Trophoblast cell (in vitro differentiated cells and primary cell): ENCODE data around the gene FCHSD2.

ENCODE experiments used
- DNase-seq, 2 donors: peaks; one replicate each; pipeline ENCODE4 v3.0.0-alpha.2; 2016
- H2AFZ ChIP-seq: 2 replicates; pipeline ENCODE4 v1.6.1; 2013; ENCODE audit warnings: low read length, moderate library complexity, mild to moderate bottlenecking; ENCODE audit not compliant: insufficient read depth, poor library complexity
- H2AK5ac ChIP-seq: 2 replicates; pipeline ENCODE4 v1.6.1; 2013; ENCODE audit warnings: mild to moderate bottlenecking, low read length
- H2BK120ac ChIP-seq: 2 replicates; pipeline ENCODE4 v1.6.1; 2013; ENCODE audit warnings: low read length, mild to moderate bottlenecking, moderate library complexity; ENCODE audit not compliant: insufficient read depth, poor library complexity
- H2BK12ac ChIP-seq: 2 replicates; pipeline ENCODE4 v1.6.1; 2013; ENCODE audit warnings: mild to moderate bottlenecking, low read length, moderate library complexity
- H2BK5ac ChIP-seq: 2 replicates; pipeline ENCODE4 v1.6.1; 2013; ENCODE audit warnings: low read length, low read depth, moderate library complexity, mild to moderate bottlenecking; ENCODE audit not compliant: poor library complexity
- H3K14ac ChIP-seq: 2 replicates; pipeline ENCODE4 v1.6.1; 2013; ENCODE audit warnings: mild to moderate bottlenecking, low read length
- H3K18ac ChIP-seq: 2 replicates; pipeline ENCODE4 v1.6.1; 2013; ENCODE audit warnings: mild to moderate bottlenecking, low read length
- H3K23ac ChIP-seq: 2 replicates; pipeline ENCODE4 v1.6.1; 2013; ENCODE audit warnings: low read length
- H3K27ac ChIP-seq: 2 replicates; pipeline ENCODE4 v1.5.1; 2013; ENCODE audit warnings: low read depth, mild to moderate bottlenecking, inconsistent platforms, low read length, moderate library complexity
- H3K27me3 ChIP-seq: 2 replicates; pipeline ENCODE4 v1.6.1; 2013; ENCODE audit warnings: inconsistent platforms, mild to moderate bottlenecking, low read length, moderate library complexity; ENCODE audit not compliant: insufficient read depth
- H3K36me3 ChIP-seq, 2 experiments: 1 replicate in 1 of 2; 2 replicates in 1 of 2; pipeline ENCODE4 v1.6.1; 2013; ENCODE audit warnings: low read length in 2 of 2, mild to moderate bottlenecking in 2 of 2, moderate library complexity in 1 of 2; ENCODE audit not compliant: insufficient read depth in 2 of 2, control insufficient read depth in 1 of 2
- H3K4ac ChIP-seq: 2 replicates; pipeline ENCODE4 v1.6.1; 2013; ENCODE audit warnings: low read depth, mild to moderate bottlenecking, low read length, moderate library complexity
- H3K4me1 ChIP-seq, 2 experiments: 1 replicate in 1 of 2; 2 replicates in 1 of 2; pipeline ENCODE4 v1.6.1; 2013; ENCODE audit warnings: low read length in 2 of 2, mild to moderate bottlenecking in 2 of 2, moderate library complexity in 1 of 2; ENCODE audit not compliant: insufficient read depth in 2 of 2, control insufficient read depth in 1 of 2
- H3K4me2 ChIP-seq: 2 replicates; pipeline ENCODE4 v1.6.1; 2013; ENCODE audit warnings: inconsistent platforms, mild to moderate bottlenecking, low read length, moderate library complexity
- H3K4me3 ChIP-seq: 2 replicates; pipeline ENCODE4 v1.5.1; 2013; ENCODE audit warnings: mild to moderate bottlenecking, low read depth, low read length, inconsistent platforms
- H3K79me1 ChIP-seq: one replicate; pipeline ENCODE4 v1.6.1; 2013; ENCODE audit warnings: low read length
- H3K79me2 ChIP-seq: 2 replicates; pipeline ENCODE4 v1.6.1; 2013; ENCODE audit warnings: low read length, mild to moderate bottlenecking; ENCODE audit not compliant: control insufficient read depth, insufficient read depth, poor library complexity
- H3K9ac ChIP-seq: 2 replicates; pipeline ENCODE4 v1.6.1; 2013; ENCODE audit warnings: mild to moderate bottlenecking, low read length
- H3K9me3 ChIP-seq: 2 replicates; pipeline ENCODE4 v1.6.1; 2013; ENCODE audit warnings: low read depth, mild to moderate bottlenecking, control low read depth, inconsistent platforms, low read length; ENCODE audit not compliant: insufficient read depth
- H4K12ac ChIP-seq: 2 replicates; pipeline ENCODE4 v1.6.1; 2013; ENCODE audit warnings: low read depth, mild to moderate bottlenecking, low read length, moderate library complexity
- H4K8ac ChIP-seq: 2 replicates; pipeline ENCODE4 v1.6.1; 2013; ENCODE audit warnings: low read depth, mild to moderate bottlenecking, low read length, moderate library complexity
- H4K91ac ChIP-seq: one replicate; pipeline ENCODE4 v1.6.1; 2013; ENCODE audit warnings: low read depth, mild to moderate bottlenecking, low read length, moderate library complexity
- WGBS: extraction: QIAGEN DNeasy Blood & Tissue Kit; methylation state at CpG from one replicate; pipeline ENCODE4 v1.1.7; 2013; ENCODE audit warnings: missing lambda C conversion rate; ENCODE audit not compliant: insufficient read length, insufficient coverage; ENCODE audit errors: extremely low coverage; 5-methylcytosine and 5-hydroxymethylcytosine counted together

The FCHSD2 gene

DNA sequence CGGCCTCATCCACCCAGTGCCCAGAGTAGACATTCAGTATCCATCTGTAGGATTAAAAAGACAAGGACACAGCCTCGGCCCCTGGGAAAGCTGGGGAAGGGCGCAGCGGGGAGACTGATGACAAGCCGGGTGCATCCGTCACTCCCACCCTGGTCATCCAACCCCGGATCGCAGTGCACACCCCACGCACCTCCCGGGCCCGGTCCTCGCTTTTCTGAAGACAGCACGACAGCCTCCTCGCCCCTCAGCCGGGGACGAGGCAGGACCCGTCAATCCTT lies 1.1 kb downstream of the FCHSD2 start:
- no peak overlapping the region for H2BK5ac ChIP-seq
- no peaks in the 10 kb centered on the region for H3K9me3 ChIP-seq
- peak overlapping the region; percentile 85 for H3K4me2 ChIP-seq
- H3K4ac ChIP-seq = peak overlapping the region; percentile 23
- peaks cover 6% of the 10 kb centered on the region for H3K27me3 ChIP-seq
- H2BK120ac ChIP-seq = no peak overlapping the region
- no peak overlapping the region for H4K91ac ChIP-seq
- no peak overlapping the region for H3K23ac ChIP-seq
- WGBS = no CpG with 5 or more reads among the region's 17 CpGs
- no peak overlapping the region for H4K12ac ChIP-seq
- H3K36me3 ChIP-seq = no peaks in the 10 kb centered on the region
- H3K18ac ChIP-seq = peak overlapping the region; percentile 47
- H3K27ac ChIP-seq = no peak overlapping the region
- no peak overlapping the region for H2AK5ac ChIP-seq
- H3K4me1 ChIP-seq = peaks cover 3 to 10% of the 10 kb centered on the region in 2 experiments
- peak overlapping the region; percentile 4 for H3K9ac ChIP-seq
- peak overlapping the region; percentile 35 for H2AFZ ChIP-seq
- DNase-seq = no peak
- H3K79me2 ChIP-seq = peaks cover 5% of the 10 kb centered on the region
- H3K4me3 ChIP-seq = peak overlapping the region; percentile 90
- no peak overlapping the region for H2BK12ac ChIP-seq
- H4K8ac ChIP-seq = no peak overlapping the region
- H3K14ac ChIP-seq = peak overlapping the region; percentile 19
- peaks cover 10% of the 10 kb centered on the region for H3K79me1 ChIP-seq

DNA sequence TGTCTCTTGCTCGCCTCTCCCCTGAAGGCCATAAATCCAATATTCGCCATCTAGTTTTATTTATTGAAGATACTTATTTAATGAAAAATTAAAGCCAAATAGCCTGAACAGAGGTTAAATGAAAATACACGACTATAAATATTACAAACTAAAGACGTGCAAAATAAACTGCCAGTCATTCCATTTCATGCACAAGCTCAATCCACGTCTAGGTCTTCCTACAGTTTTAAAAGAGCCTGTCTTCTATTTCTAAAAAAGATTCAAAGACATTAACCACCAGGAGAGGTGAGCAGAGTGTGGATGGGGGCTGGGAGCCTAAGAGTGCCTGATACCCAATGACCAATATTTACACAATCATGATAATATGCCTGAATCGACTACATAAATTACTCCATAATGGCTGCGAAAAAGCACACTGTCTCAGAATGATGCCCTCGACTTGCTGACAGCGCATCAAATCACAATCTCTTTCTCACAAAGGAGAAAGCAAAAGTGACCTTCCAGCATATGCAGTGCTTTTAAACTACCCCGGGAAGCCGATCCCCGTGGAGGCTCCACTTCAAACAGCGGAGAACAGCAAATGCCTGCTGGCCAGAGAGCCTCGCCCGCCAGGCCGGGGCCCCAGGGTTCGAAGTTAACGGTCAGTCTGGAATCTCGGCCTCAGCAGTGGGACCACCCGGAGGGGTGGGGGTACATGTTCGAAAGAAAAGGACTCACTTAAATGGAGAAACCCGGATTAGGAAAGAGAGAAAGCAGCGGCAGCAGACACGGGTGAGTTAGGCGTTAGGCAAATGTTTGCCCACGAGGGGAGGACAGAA lies 1.7 kb downstream of the FCHSD2 start:
- H2BK12ac ChIP-seq = no peak overlapping the region
- H3K36me3 ChIP-seq = no peaks in the 10 kb centered on the region
- no peaks in the 10 kb centered on the region for H3K9me3 ChIP-seq
- H3K79me2 ChIP-seq = peaks cover 5% of the 10 kb centered on the region
- H3K9ac ChIP-seq = peak overlapping the region; percentile 4
- H3K27me3 ChIP-seq = peaks cover 6% of the 10 kb centered on the region
- H2BK5ac ChIP-seq = no peak overlapping the region
- H4K8ac ChIP-seq = no peak overlapping the region
- H3K79me1 ChIP-seq = peaks cover 10% of the 10 kb centered on the region
- H2AK5ac ChIP-seq = no peak overlapping the region
- H4K12ac ChIP-seq = no peak overlapping the region
- H4K91ac ChIP-seq = no peak overlapping the region
- H3K4me1 ChIP-seq = peaks cover 3 to 10% of the 10 kb centered on the region in 2 experiments
- H3K18ac ChIP-seq = no peak overlapping the region
- H3K4me3 ChIP-seq = peak overlapping the region; percentile 90
- no peak overlapping the region for H2BK120ac ChIP-seq
- no peak overlapping the region for H3K14ac ChIP-seq
- H3K27ac ChIP-seq = no peak overlapping the region
- DNase-seq = no peak
- no peak overlapping the region for H3K23ac ChIP-seq
- no peak overlapping the region for H3K4ac ChIP-seq
- WGBS = no CpG with 5 or more reads among the region's 26 CpGs
- H2AFZ ChIP-seq = no peak overlapping the region
- H3K4me2 ChIP-seq = peak overlapping the region; percentile 85

DNA sequence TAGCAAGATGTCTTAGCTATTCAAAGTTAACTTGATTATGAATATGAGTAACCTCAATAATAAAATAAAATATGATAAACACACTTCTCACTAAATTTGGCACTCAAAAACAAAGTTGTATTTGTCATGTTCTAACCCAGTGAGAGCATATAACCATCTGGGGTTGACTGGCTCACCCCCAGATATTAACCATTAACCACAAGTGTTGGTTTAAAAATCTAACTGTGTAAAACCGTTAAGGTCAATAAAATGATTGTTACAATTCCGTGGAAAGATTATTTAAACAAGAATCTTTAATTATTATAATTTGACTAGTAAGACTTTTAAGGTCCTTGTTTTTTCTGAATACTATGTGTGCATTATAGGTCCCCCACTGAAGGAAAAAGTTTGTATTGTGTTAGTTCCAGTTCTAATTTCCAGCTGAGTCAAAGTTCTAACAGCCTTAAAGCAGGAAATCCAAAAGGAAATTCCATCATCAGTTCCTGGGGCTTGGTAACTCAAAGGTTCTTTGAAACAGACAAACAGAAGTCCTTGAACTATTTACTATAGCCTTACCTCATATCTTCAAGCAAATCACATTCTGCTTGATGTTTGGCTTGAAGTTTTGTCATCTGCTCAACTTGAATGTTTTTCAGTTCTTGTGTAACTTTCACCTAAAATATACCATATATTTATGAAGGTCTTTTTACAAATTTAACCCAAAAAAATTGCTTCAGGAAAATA lies 2.5 kb downstream of the FCHSD2 start:
- H4K12ac ChIP-seq = no peak overlapping the region
- H2AFZ ChIP-seq = no peak overlapping the region
- H2AK5ac ChIP-seq = no peak overlapping the region
- DNase-seq = no peak
- H4K8ac ChIP-seq = no peak overlapping the region
- peaks cover 3 to 10% of the 10 kb centered on the region in 2 experiments for H3K4me1 ChIP-seq
- H3K23ac ChIP-seq = no peak overlapping the region
- no peak overlapping the region for H2BK12ac ChIP-seq
- peaks cover 6% of the 10 kb centered on the region for H3K27me3 ChIP-seq
- no peaks in the 10 kb centered on the region for H3K9me3 ChIP-seq
- H3K79me2 ChIP-seq = peaks cover 5% of the 10 kb centered on the region
- no peak overlapping the region for H3K4me2 ChIP-seq
- no peak overlapping the region for H3K4ac ChIP-seq
- no peak overlapping the region for H4K91ac ChIP-seq
- H3K18ac ChIP-seq = no peak overlapping the region
- no CpG with 5 or more reads among the region's 2 CpGs for WGBS
- H3K36me3 ChIP-seq = no peaks in the 10 kb centered on the region
- H2BK120ac ChIP-seq = no peak overlapping the region
- H3K14ac ChIP-seq = no peak overlapping the region
- no peak overlapping the region for H3K9ac ChIP-seq
- no peak overlapping the region for H2BK5ac ChIP-seq
- peaks cover 10% of the 10 kb centered on the region for H3K79me1 ChIP-seq
- H3K27ac ChIP-seq = no peak overlapping the region
- H3K4me3 ChIP-seq = no peak overlapping the region

GRCh38 chr11:73137944-73138274 lies 4.2 kb downstream of the FCHSD2 start:
- Histone ChIP-seq H3K27me3 (peaks cover 6% of the 10 kb centered on the region), H4K8ac (no peak overlapping the region), H3K36me3 (no peaks in the 10 kb centered on the region), H2BK120ac (no peak overlapping the region), H3K23ac (no peak overlapping the region), H3K27ac (no peak overlapping the region), H3K4me3 (no peak overlapping the region), H3K4me1 (peaks cover 3 to 10% of the 10 kb centered on the region in 2 experiments), H3K9ac (no peak overlapping the region), H3K14ac (no peak overlapping the region), H2AFZ (no peak overlapping the region), H4K12ac (no peak overlapping the region), H3K79me2 (peaks cover 5% of the 10 kb centered on the region), H2BK12ac (no peak overlapping the region), H3K9me3 (no peaks in the 10 kb centered on the region), H4K91ac (no peak overlapping the region), H3K4ac (no peak overlapping the region), H3K79me1 (peaks cover 10% of the 10 kb centered on the region), H3K4me2 (no peak overlapping the region), H2BK5ac (no peak overlapping the region), H3K18ac (no peak overlapping the region), H2AK5ac (no peak overlapping the region)
- no peak for DNase-seq
